Astrocyte of the cerebellum (primary cell): ENCODE results near the gene SOCS1.

Source experiments
- DNase-seq: peaks from one replicate; pipeline ENCODE4 v3.0.0-alpha.2; 2011; ENCODE audit warnings: low read depth
- H3K4me3 ChIP-seq: 2 replicates; pipeline ENCODE4 v1.5.1; 2011; ENCODE audit warnings: mild to moderate bottlenecking, low read depth, low read length, moderate library complexity
- CTCF ChIP-seq: IDR thresholded peaks from 2 replicates; pipeline ENCODE4 v1.5.1; 2012; ENCODE audit warnings: low read length, low read depth, moderate library complexity, mild to moderate bottlenecking; ENCODE audit errors: missing control alignments
- in situ Hi-C: cut with HindIII; loops from 2 replicates; pipeline ENCODE4 v1.10.0; 2017; ENCODE audit warnings: low sequenced_read_pairs

Gene SOCS1

DNA sequence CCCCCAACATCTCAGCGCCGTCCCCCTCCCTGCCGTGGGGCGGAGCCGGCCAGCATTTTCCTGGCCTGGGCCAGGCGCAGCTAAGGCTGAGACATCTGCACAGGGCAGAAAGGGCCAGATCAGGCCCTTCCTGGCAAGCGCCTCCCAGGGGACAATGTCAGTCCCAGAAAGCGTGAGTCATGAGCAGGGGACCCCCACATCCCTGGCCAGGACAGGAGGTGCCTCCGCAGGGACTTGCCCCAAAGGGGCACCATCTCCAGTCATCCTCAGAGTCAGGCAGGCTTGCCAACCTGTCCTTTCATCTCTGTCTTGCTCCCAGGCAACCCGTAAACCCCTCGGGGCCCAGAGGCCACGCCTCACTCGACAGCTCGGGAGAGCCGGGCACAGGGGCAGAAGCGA is 43.2 kb downstream of the SOCS1 start:
- in situ Hi-C loops: loop anchor here (5.0 kb wide), 1 partner anchor 75 kb away; no protein-coding TSS in a partner anchor
- no peak for TF ChIP-seq CTCF
- DNase-seq: no peak
- H3K4me3 ChIP-seq: no peak overlapping the region

DNA sequence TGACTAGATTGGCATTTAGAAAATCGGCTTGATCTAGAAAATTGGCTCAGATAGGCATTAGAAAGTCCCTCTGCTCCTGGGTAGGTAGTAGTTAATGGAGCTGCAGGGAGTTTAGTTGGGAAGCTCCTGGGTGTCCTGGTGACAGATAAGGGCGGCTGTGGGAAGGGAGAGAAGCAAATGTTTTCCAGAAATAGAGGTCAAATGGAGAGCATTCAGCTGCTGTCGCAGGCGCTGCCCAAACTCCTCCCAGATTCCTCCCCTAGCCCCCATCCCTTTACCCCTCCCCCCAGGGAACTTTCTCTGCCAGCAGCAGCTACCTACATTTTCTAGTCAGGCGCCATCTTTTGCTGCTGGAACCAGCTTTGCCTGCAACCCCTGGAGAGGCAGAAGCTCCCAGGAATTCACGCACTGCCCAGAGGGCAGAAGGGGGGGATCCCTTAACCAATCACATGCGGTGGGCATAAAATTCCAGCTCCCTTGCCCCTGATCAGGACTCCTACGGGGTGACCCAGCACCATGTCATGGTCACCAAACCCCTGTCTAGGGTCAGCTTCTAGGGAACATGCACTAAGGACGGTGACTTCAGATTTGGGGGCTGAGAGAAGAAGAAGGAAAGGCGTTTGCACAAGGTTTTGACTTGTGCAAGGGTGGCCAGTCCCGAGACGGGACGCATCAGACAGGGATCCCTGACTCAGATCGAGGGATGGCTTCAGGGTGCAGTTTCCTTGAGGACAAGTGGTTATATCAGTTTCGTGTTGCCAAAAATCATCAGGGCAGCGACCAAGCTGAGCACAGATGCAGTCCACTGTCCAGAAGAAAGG is 43.8 kb downstream of the SOCS1 start:
- no peak for DNase-seq
- in situ Hi-C loops: loop anchor here (5.0 kb wide), 1 partner anchor 75 kb away; no protein-coding TSS in a partner anchor
- no peak for TF ChIP-seq CTCF
- no peak overlapping the region for H3K4me3 ChIP-seq

- in situ Hi-C loops: loop anchor here (5.0 kb wide), 1 partner anchor 74 kb away; no protein-coding TSS in a partner anchor
- no peak for DNase-seq
- H3K4me3 ChIP-seq: no peak overlapping the region
- TF ChIP-seq CTCF: no peak
Observed at GRCh38 chr16:11211061-11211976, 44.7 kb downstream of the SOCS1 start.

DNA sequence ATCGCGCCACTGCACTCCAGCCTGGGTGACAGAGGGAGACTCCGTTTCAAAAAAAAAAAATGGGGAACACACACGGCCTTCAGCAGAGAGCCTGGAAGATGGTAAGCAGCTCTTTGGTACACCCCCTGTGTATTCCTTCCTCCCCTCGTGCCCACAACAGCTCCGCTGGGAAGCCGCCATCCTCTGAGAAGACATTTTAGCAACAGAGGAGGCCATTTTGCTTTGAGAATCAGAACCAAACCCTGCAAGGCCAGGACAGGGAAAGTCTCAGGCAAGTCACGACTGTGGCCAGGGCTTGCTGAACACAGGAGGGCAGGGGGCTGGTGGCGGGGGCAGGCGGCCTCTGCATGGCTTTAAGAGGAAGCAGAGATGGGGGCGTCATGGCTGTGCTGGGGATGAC is 45.7 kb downstream of the SOCS1 start:
- TF ChIP-seq CTCF: no peak
- H3K4me3 ChIP-seq: no peak overlapping the region
- DNase-seq: no peak
- in situ Hi-C loops: loop anchor here (5.0 kb wide), 1 partner anchor 73 kb away; no protein-coding TSS in a partner anchor

DNA sequence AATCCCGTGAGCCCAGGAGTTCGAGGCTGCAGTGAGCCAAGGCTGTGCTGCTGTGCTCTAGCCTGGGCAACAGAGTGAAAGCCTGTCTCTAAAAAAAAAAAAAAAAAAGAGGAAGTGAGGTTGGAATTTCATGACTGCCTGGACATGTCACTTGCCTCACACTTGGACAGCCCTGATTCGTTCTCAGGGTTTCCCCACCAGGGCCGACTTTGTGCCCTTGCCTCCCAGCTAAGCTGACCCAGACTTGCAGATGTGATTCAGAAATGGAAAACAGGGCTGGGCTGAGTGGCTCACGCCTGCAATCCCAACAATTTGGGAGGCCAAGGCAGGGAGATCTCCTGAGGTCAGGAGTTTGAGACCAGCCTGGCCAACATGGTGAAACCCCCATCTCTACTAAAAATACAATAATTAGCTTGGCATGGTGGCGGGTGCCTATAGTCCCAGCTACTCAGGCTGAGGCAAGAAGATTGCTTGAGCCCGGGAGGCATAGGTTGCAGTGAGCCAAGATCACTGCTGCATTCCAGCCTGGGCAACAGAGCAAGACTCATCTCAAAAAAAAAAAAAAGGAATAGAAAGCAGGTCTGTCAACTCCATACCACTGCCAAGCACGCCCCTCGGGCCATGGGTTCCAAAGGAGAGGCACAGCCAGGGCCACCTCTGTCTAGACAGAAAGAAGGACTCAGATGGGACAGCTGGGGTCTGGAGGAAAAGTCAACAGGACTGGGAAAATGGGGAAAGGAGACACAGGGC is 46.9 kb downstream of the SOCS1 start:
- no peak for TF ChIP-seq CTCF
- in situ Hi-C loops: no loop called here
- DNase-seq: no peak
- H3K4me3 ChIP-seq: no peak overlapping the region

GRCh38 chr16:11207646-11208045 is 48.4 kb downstream of the SOCS1 start:
- no peak overlapping the region for H3K4me3 ChIP-seq
- DNase-seq: no peak
- in situ Hi-C loops: no loop called here
- no peak for TF ChIP-seq CTCF
